ENCODE results near the gene TTC33. TPM values are rescaled to one million over a fixed set of nuclear protein-coding genes. Genes with fewer than 3 reads are reported as not detected.

Gene TTC33
- total and polyA plus RNA-seq, 2 donors (not counting 1 experiment from before 2014, with no cell fraction given) = 2.1 to 15.8 TPM

- Mint-ChIP-seq H3K9me3 (ENCODE audit: insufficient read depth) (no peaks in the 10 kb centered on the region), H3K27me3 (no peaks in the 10 kb centered on the region), H3K4me1 (no peaks in the 10 kb centered on the region), H3K27ac (no peak overlapping the region), H3K4me3 (no peak overlapping the region)
- no peak overlapping the region for H2AFZ ChIP-seq (ENCODE audit: insufficient read depth, low read depth, low read length, poor library complexity, severe bottlenecking)
- intact Hi-C loops (cut with micrococcal nuclease) = no loop called here
- H3K4me1 ChIP-seq (ENCODE audit: control insufficient read depth in 2 of 2, insufficient read depth in 2 of 2, low read length in 2 of 2) = no peaks in the 10 kb centered on the region
- H3K9ac ChIP-seq (ENCODE audit: low read length) = no peak overlapping the region
- no peaks in the 10 kb centered on the region for H3K9me3 ChIP-seq (ENCODE audit: control extremely low read depth in 1 of 3, control insufficient read depth in 2 of 3, insufficient read depth in 1 of 3, low read length in 2 of 3)
- no peak overlapping the region for H3K4me3 ChIP-seq (ENCODE audit: control extremely low read depth in 1 of 5, extremely low read depth in 1 of 5, insufficient read depth in 1 of 5, low read depth in 2 of 5, low read length in 4 of 5)
- H3K36me3 ChIP-seq (replicated peaks in 1 of 2; ENCODE audit: control extremely low read depth in 1 of 2, control insufficient read depth in 1 of 2, extremely low read depth in 1 of 2, insufficient read depth in 2 of 2, low read length in 1 of 2) = no peaks in the 10 kb centered on the region
- no peak for DNase-seq
- ATAC-seq (ENCODE audit: low read depth) = no peak
- CTCF ChIA-PET = no interaction called here
- POLR2A ChIA-PET = no interaction called here
- H3K4me2 ChIP-seq (replicated peaks; ENCODE audit: low read depth, low read length, poor library complexity, severe bottlenecking) = no peak overlapping the region
- H3K27me3 ChIP-seq (replicated peaks in 1 of 4; ENCODE audit: control extremely low read depth in 1 of 4, control insufficient read depth in 3 of 4, insufficient read depth in 4 of 4, low read length in 3 of 4) = no peaks in the 10 kb centered on the region
- H4K20me1 ChIP-seq (ENCODE audit: control insufficient read depth, insufficient read depth, low read length, poor library complexity, severe bottlenecking) = no peaks in the 10 kb centered on the region
- no CpG with 5 or more reads among the region's 2 CpGs for WGBS (ENCODE audit: insufficient coverage)
- no peak overlapping the region for H3K27ac ChIP-seq (ENCODE audit: low read length in 2 of 2)
- no peaks in the 10 kb centered on the region for H3K79me2 ChIP-seq (ENCODE audit: control insufficient read depth, insufficient read depth, low read length)
- TF ChIP-seq CTCF (IDR thresholded peaks at IDR 0.05) = no peak
- no peak for TF ChIP-seq EZH2 (IDR thresholded peaks at IDR 0.05; ENCODE audit: borderline replicate concordance, insufficient read depth, low read depth, low read length, poor library complexity, severe bottlenecking)
Observed at GRCh38 chr5:40474250-40474649, 281.5 kb downstream of the TTC33 start.

- ChIA-PET CTCF (no interaction called here), POLR2A (no interaction called here)
Observed at GRCh38 chr5:40465416-40465815, 290.3 kb downstream of the TTC33 start.

More at GRCh38 chr5:40465416-40465815, 290.3 kb downstream of the TTC33 start:
- Histone ChIP-seq H4K20me1 (ENCODE audit: control insufficient read depth, insufficient read depth, low read length, poor library complexity, severe bottlenecking) (no peaks in the 10 kb centered on the region), H3K4me3 (ENCODE audit: control extremely low read depth in 1 of 5, extremely low read depth in 1 of 5, insufficient read depth in 1 of 5, low read depth in 2 of 5, low read length in 4 of 5) (no peak overlapping the region), H2AFZ (ENCODE audit: insufficient read depth, low read depth, low read length, poor library complexity, severe bottlenecking) (no peak overlapping the region), H3K4me2 (replicated peaks; ENCODE audit: low read depth, low read length, poor library complexity, severe bottlenecking) (no peak overlapping the region), H3K4me1 (ENCODE audit: control insufficient read depth in 2 of 2, insufficient read depth in 2 of 2, low read length in 2 of 2) (no peaks in the 10 kb centered on the region), H3K9ac (ENCODE audit: low read length) (no peak overlapping the region), H3K27me3 (replicated peaks in 1 of 4; ENCODE audit: control extremely low read depth in 1 of 4, control insufficient read depth in 3 of 4, insufficient read depth in 4 of 4, low read length in 3 of 4) (no peaks in the 10 kb centered on the region), H3K9me3 (ENCODE audit: control extremely low read depth in 1 of 3, control insufficient read depth in 2 of 3, insufficient read depth in 1 of 3, low read length in 2 of 3) (peaks cover 0 to 5% (median 0%) of the 10 kb centered on the region in 3 donors), H3K79me2 (ENCODE audit: control insufficient read depth, insufficient read depth, low read length) (no peaks in the 10 kb centered on the region), H3K27ac (ENCODE audit: low read length in 2 of 2) (no peak overlapping the region), H3K36me3 (replicated peaks in 1 of 2; ENCODE audit: control extremely low read depth in 1 of 2, control insufficient read depth in 1 of 2, extremely low read depth in 1 of 2, insufficient read depth in 2 of 2, low read length in 1 of 2) (no peaks in the 10 kb centered on the region)
- DNase-seq (no peak), ATAC-seq (ENCODE audit: low read depth) (no peak)
- no peak for TF ChIP-seq CTCF (IDR thresholded peaks at IDR 0.05)
- TF ChIP-seq EZH2 (IDR thresholded peaks at IDR 0.05; ENCODE audit: borderline replicate concordance, insufficient read depth, low read depth, low read length, poor library complexity, severe bottlenecking) = no peak
- Mint-ChIP-seq H3K4me1 (no peaks in the 10 kb centered on the region), H3K27me3 (no peaks in the 10 kb centered on the region), H3K9me3 (ENCODE audit: insufficient read depth) (no peaks in the 10 kb centered on the region), H3K27ac (no peak overlapping the region), H3K4me3 (no peak overlapping the region)
- intact Hi-C loops (cut with micrococcal nuclease) = no loop called here
- WGBS (ENCODE audit: insufficient coverage) = 80% methylated on average over 1 of the region's 1 CpG
